PC-3 (cell line): Measurements from ENCODE around the gene SOX1. TPM values are rescaled to one million over a fixed set of nuclear protein-coding genes. Genes with fewer than 3 reads are reported as not detected.

Source experiments
- ATAC-seq: fragments of 200-7000 bp; cut with Tn5 transposase; 2 replicates; pipeline ENCODE4 v1.9.1; 2020; ENCODE audit warnings: mild to moderate bottlenecking, moderate library complexity
- BruUV-seq: library from RNA; stranded (reverse); fragments of 400-500 nt; replicated peaks from 2 replicates; lab custom pipeline; 2021; lab: Mats Ljungman, UMichigan
- CTCF ChIA-PET: fragments of 300-600 bp; sonication (Branson Sonifier 250); formaldehyde crosslinking; loops from one replicate; lab custom pipeline; 2022; ENCODE audit warnings: antibody characterized with exemption; lab: Charles Lee
- POLR2A ChIA-PET: fragments of 300-600 bp; sonication (Branson Sonifier 250); formaldehyde crosslinking; loops from one replicate; lab custom pipeline; 2022; ENCODE audit warnings: antibody characterized with exemption; ENCODE audit not compliant: unreplicated experiment; lab: Charles Lee
- DNase-seq: peaks from one replicate; pipeline ENCODE4 v3.0.0-alpha.2; 2015
- H2AFZ ChIP-seq: fragments of 300-600 bp; sonication (generic); 2 replicates; pipeline ENCODE4 v1.6.0; 2016; ENCODE audit warnings: antibody characterized with exemption, low read length
- H3F3A ChIP-seq: fragments of 300-600 bp; sonication (generic); one replicate; pipeline ENCODE4 v1.6.0; 2017; ENCODE audit warnings: antibody characterized with exemption, low read length, control low read depth, mild to moderate bottlenecking; ENCODE audit not compliant: unreplicated experiment
- H3K27ac ChIP-seq: fragments of 300-600 bp; sonication (generic); 2 replicates; pipeline ENCODE4 v1.5.1; 2016; ENCODE audit warnings: mild to moderate bottlenecking, low read length
- H3K27me3 ChIP-seq: fragments of 300-600 bp; sonication (generic); 2 replicates; pipeline ENCODE4 v1.6.1; 2016; ENCODE audit warnings: low read length, mixed read lengths
- H3K36me3 ChIP-seq: fragments of 300-600 bp; sonication (generic); 2 replicates; pipeline ENCODE4 v1.6.1; 2016; ENCODE audit warnings: low read depth, mixed run types, low read length, mixed read lengths
- H3K4me1 ChIP-seq: fragments of 300-600 bp; sonication (generic); 2 replicates; pipeline ENCODE4 v1.5.1; 2016; ENCODE audit warnings: low read length; ENCODE audit not compliant: insufficient read depth
- H3K4me2 ChIP-seq: fragments of 300-600 bp; sonication (generic); 2 replicates; pipeline ENCODE4 v1.6.0; 2016; ENCODE audit warnings: low read length
- H3K4me3 ChIP-seq: fragments of 300-600 bp; sonication (generic); 2 replicates; pipeline ENCODE4 v1.5.1; 2016; ENCODE audit warnings: mild to moderate bottlenecking, low read length, mixed read lengths
- H3K79me2 ChIP-seq: fragments of 300-600 bp; sonication (generic); 2 replicates; pipeline ENCODE4 v1.6.1; 2017; ENCODE audit warnings: low read length, mixed read lengths
- H3K9ac ChIP-seq: fragments of 300-600 bp; sonication (generic); 2 replicates; pipeline ENCODE4 v1.6.0; 2016; ENCODE audit warnings: mild to moderate bottlenecking, low read length
- H3K9me2 ChIP-seq: fragments of 300-600 bp; sonication (generic); replicated peaks from 2 replicates; pipeline ENCODE4 v1.6.1; 2016; ENCODE audit warnings: mixed run types, low read length, mixed read lengths
- H3K9me3 ChIP-seq: fragments of 300-600 bp; sonication (generic); 2 replicates; pipeline ENCODE4 v1.6.1; 2016; ENCODE audit warnings: low read length, mixed read lengths
- H4K20me1 ChIP-seq: fragments of 300-600 bp; sonication (generic); 2 replicates; pipeline ENCODE4 v1.6.1; 2016; ENCODE audit warnings: low read length, mixed read lengths
- CTCF ChIP-seq: fragments of 300-600 bp; sonication (generic); conservative IDR thresholded peaks from 2 replicates; pipeline ENCODE4 v1.5.1; 2017; ENCODE audit warnings: antibody characterized with exemption, low read depth, mild to moderate bottlenecking, low read length
- EZH2 ChIP-seq: fragments of 300-600 bp; sonication (generic); IDR thresholded peaks from one replicate; pipeline ENCODE4 v1.6.1; 2017; ENCODE audit warnings: antibody characterized with exemption, mild to moderate bottlenecking, low read length; ENCODE audit not compliant: unreplicated experiment
- EZH2phosphoT487 ChIP-seq: fragments of 300-600 bp; sonication (generic); IDR thresholded peaks from 2 replicates; pipeline ENCODE4 v1.6.1; 2018; ENCODE audit warnings: mild to moderate bottlenecking, antibody characterized with exemption, low read length, borderline replicate concordance
- intact Hi-C: fragments of 100-400 bp; cut with micrococcal nuclease; formaldehyde crosslinking; loops from 2 replicates; pipeline ENCODE4 v1.9.0; 2023
- total RNA-seq: library from RNA; depleted of rRNA; stranded (reverse); fragments of >200 nt; gene quantifications from 2 replicates; pipeline ENCODE4 v1.2.3, GENCODE V29; 2014

The SOX1 gene
- total RNA-seq, 1 experiment from 2014 or later: not detected

- ChIA-PET CTCF (no interaction called here), POLR2A (no interaction called here)
- Histone ChIP-seq H3K79me2 (no peaks in the 10 kb centered on the region), H3K9me3 (no peaks in the 10 kb centered on the region), H3K27me3 (peaks cover 38% of the 10 kb centered on the region), H3K4me1 (no peaks in the 10 kb centered on the region), H3K9ac (no peak overlapping the region), H3F3A (no peaks in the 10 kb centered on the region), H3K4me3 (no peak overlapping the region), H3K4me2 (no peak overlapping the region), H3K9me2 (no peaks in the 10 kb centered on the region), H2AFZ (no peak overlapping the region), H4K20me1 (no peaks in the 10 kb centered on the region), H3K36me3 (no peaks in the 10 kb centered on the region), H3K27ac (no peak overlapping the region)
- intact Hi-C loops: no loop called here
- DNase-seq: no peak
- no peak for TF ChIP-seq CTCF
- TF ChIP-seq EZH2phosphoT487: no peak
- no TSS peak for BruUV-seq
- no peak for ATAC-seq
Measured at GRCh38 chr13:112062571-112063570, 4.1 kb upstream of the SOX1 start.

DNA sequence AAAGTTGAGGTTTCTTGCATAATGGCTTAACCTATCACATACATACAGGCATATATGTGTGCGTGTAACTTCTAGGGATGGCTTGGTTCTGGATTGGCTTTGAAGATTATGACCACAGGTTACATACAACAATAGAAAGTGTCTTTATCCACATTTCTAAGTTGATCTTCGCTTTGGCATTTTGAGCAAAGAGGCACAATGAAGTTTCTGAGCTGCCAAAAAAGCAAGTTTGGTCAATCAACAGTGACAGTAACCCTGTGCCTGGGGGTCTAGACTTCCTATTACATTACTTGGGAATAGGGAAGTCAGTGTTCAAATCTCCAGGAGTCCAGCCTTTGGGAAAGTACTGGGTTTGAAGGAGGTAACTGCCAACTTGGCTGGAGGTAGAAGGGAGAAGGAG lies 3.1 kb upstream of the SOX1 start:
- ChIA-PET CTCF (no interaction called here), POLR2A (no interaction called here)
- Histone ChIP-seq H4K20me1 (no peaks in the 10 kb centered on the region), H3K4me1 (no peaks in the 10 kb centered on the region), H3K9me2 (no peaks in the 10 kb centered on the region), H3K4me2 (no peak overlapping the region), H2AFZ (no peak overlapping the region), H3K79me2 (no peaks in the 10 kb centered on the region), H3K27me3 (peaks cover 38% of the 10 kb centered on the region), H3K9me3 (no peaks in the 10 kb centered on the region), H3K36me3 (no peaks in the 10 kb centered on the region), H3F3A (no peaks in the 10 kb centered on the region), H3K27ac (no peak overlapping the region), H3K9ac (no peak overlapping the region), H3K4me3 (no peak overlapping the region)
- no peak for DNase-seq
- TF ChIP-seq CTCF (no peak), EZH2phosphoT487 (no peak), EZH2 (no peak)
- intact Hi-C loops: no loop called here
- no peak for ATAC-seq
- BruUV-seq: no TSS peak

- no peaks in the 10 kb centered on the region for H3F3A ChIP-seq
- H3K9ac ChIP-seq: no peak overlapping the region
- no peak for DNase-seq
- ChIA-PET CTCF (no interaction called here), POLR2A (no interaction called here)
- no peak overlapping the region for H3K27ac ChIP-seq
- H2AFZ ChIP-seq: no peak overlapping the region
- no peak overlapping the region for H3K4me2 ChIP-seq
- H3K9me3 ChIP-seq: no peaks in the 10 kb centered on the region
- H4K20me1 ChIP-seq: no peaks in the 10 kb centered on the region
- no peaks in the 10 kb centered on the region for H3K79me2 ChIP-seq
- ATAC-seq: no peak
- intact Hi-C loops: no loop called here
- H3K27me3 ChIP-seq: peaks cover 38% of the 10 kb centered on the region
- no peak for TF ChIP-seq EZH2
- no peak for TF ChIP-seq CTCF
- no peak for TF ChIP-seq EZH2phosphoT487
- H3K4me3 ChIP-seq: no peak overlapping the region
- H3K36me3 ChIP-seq: no peaks in the 10 kb centered on the region
- BruUV-seq: no TSS peak
- no peaks in the 10 kb centered on the region for H3K9me2 ChIP-seq
- H3K4me1 ChIP-seq: no peaks in the 10 kb centered on the region
Measured at GRCh38 chr13:112064222-112064621, 2.7 kb upstream of the SOX1 start.
